SK-N-SH (cell line): ENCODE results near the gene NUDT22. TPM values are rescaled to one million over a fixed set of nuclear protein-coding genes. Genes with fewer than 3 reads are reported as not detected.

Experiments
- CTCF ChIA-PET: fragments of 300-600, 350-600 bp; formaldehyde crosslinking; extraction: SDS; loops from one replicate; lab custom pipeline; 2021; lab: Yijun Ruan, JAX
- POLR2A ChIA-PET: fragments of 350-600 bp; sonication (Branson Sonifier 250); formaldehyde crosslinking; extraction: SDS; loops from one replicate; lab custom pipeline; 2020; ENCODE audit warnings: antibody characterized with exemption, inconsistent platforms; lab: Yijun Ruan, JAX
- DNase-seq: peaks from one replicate; pipeline ENCODE4 v3.0.0; 2012
- H2AFZ ChIP-seq: fragments of 200-600 bp; sonication (generic); 2 replicates; pipeline ENCODE4 v1.8.1; 2016; ENCODE audit warnings: antibody characterized with exemption, mild to moderate bottlenecking, low read depth
- H3F3A ChIP-seq: fragments of 200-600 bp; sonication (generic); replicated peaks from 2 replicates; pipeline ENCODE3; 2016; ENCODE audit warnings: antibody characterized with exemption, mild to moderate bottlenecking; ENCODE audit not compliant: insufficient read depth
- H3K27ac ChIP-seq, 2 experiments: fragments of 200-500 bp in 1 of 2; fragments of 200-600 bp in 1 of 2; sonication (Bioruptor generic) in 1 of 2; sonication (generic), shearing (Covaris generic) in 1 of 2; 2 replicates each; pipeline versions ENCODE4 v1.5.1 to v1.6.1; 2014 to 2016; ENCODE audit warnings: low read depth in 2 of 2, inconsistent platforms in 1 of 2, low read length in 1 of 2, mild to moderate bottlenecking in 1 of 2, mixed read lengths in 1 of 2
- H3K27me3 ChIP-seq: fragments of 200-600 bp; sonication (generic), shearing (Covaris generic); 2 replicates; pipeline ENCODE4 v1.6.1; 2016; ENCODE audit warnings: mixed run types; ENCODE audit not compliant: insufficient read depth
- H3K36me3 ChIP-seq, 2 experiments: fragments of 200-500 bp in 1 of 2; fragments of 200-600 bp in 1 of 2; sonication (Bioruptor generic) in 1 of 2; sonication (generic) in 1 of 2; replicated peaks in 1 of 2; 2 replicates each; pipeline versions ENCODE3 to v1.5.1; 2014 to 2016; ENCODE audit warnings: low read length in 1 of 2, mild to moderate bottlenecking in 1 of 2; ENCODE audit not compliant: insufficient read depth in 2 of 2, control insufficient read depth in 1 of 2
- H3K4me1 ChIP-seq, 2 experiments: fragments of 200-500 bp in 1 of 2; fragments of 200-600 bp in 1 of 2; sonication (Bioruptor generic) in 1 of 2; sonication (generic), shearing (Covaris generic) in 1 of 2; 2 replicates each; pipeline versions ENCODE4 v1.5.1 to v1.6.1; 2014 to 2016; ENCODE audit warnings: low read depth in 1 of 2, low read length in 1 of 2, mixed run types in 1 of 2; ENCODE audit not compliant: insufficient read depth in 2 of 2, control insufficient read depth in 1 of 2
- H3K4me2 ChIP-seq: fragments of 200-600 bp; sonication (generic), shearing (Covaris generic); 2 replicates; pipeline ENCODE4 v1.6.1; 2017; ENCODE audit warnings: mixed run types
- H3K4me3 ChIP-seq, 2 experiments: fragments of 200-500 bp in 1 of 2; fragments of 200-600 bp in 1 of 2; sonication (Bioruptor generic) in 1 of 2; sonication (generic), shearing (Covaris generic) in 1 of 2; 2 replicates each; pipeline versions ENCODE4 v1.5.1 to v1.8.1; 2014 to 2016; ENCODE audit warnings: low read depth in 2 of 2, inconsistent platforms in 1 of 2, low read length in 1 of 2, mild to moderate bottlenecking in 1 of 2, mixed read lengths in 1 of 2, moderate library complexity in 1 of 2
- H3K79me2 ChIP-seq: fragments of 200-600 bp; sonication (generic); 2 replicates; pipeline ENCODE4 v1.8.1; 2017; ENCODE audit warnings: mild to moderate bottlenecking; ENCODE audit not compliant: insufficient read depth
- H3K9ac ChIP-seq: fragments of 200-600 bp; sonication (generic); 2 replicates; pipeline ENCODE4 v1.6.1; 2017; ENCODE audit warnings: mixed run types
- H3K9me2 ChIP-seq: fragments of 200-600 bp; sonication (generic); 2 replicates; pipeline ENCODE4 v1.6.1; 2017; ENCODE audit warnings: mixed run types
- H3K9me3 ChIP-seq: fragments of 200-600 bp; sonication (generic); 2 replicates; pipeline ENCODE4 v1.6.1; 2017; ENCODE audit warnings: mixed run types, mild to moderate bottlenecking, moderate library complexity
- H4K20me1 ChIP-seq: fragments of 200-600 bp; sonication (generic); 2 replicates; pipeline ENCODE4 v1.6.1; 2017; ENCODE audit warnings: mild to moderate bottlenecking, mixed run types; ENCODE audit not compliant: insufficient read depth
- CTCF ChIP-seq: fragments of 200-600 bp; sonication (generic); IDR thresholded peaks from 2 replicates; pipeline ENCODE4 v1.6.1; 2017; ENCODE audit warnings: antibody characterized with exemption, mild to moderate bottlenecking, moderate library complexity
- ELF1 ChIP-seq: IDR thresholded peaks from 2 replicates; pipeline ENCODE4 v1.4.0; 2012
- FOXJ3 ChIP-seq: sonication (generic); formaldehyde crosslinking; IDR thresholded peaks from 2 replicates; pipeline ENCODE4 v1.5.1; 2020; ENCODE audit warnings: mild to moderate bottlenecking, missing genetic modification reagents
- FOXM1 ChIP-seq: IDR thresholded peaks from 2 replicates; pipeline ENCODE4 v1.4.0; 2012; ENCODE audit warnings: low read depth, mild to moderate bottlenecking
- GABPA ChIP-seq: IDR thresholded peaks from 2 replicates; pipeline ENCODE4 v1.4.0; 2012; ENCODE audit warnings: low read depth, mild to moderate bottlenecking
- JUND ChIP-seq: IDR thresholded peaks from 2 replicates; pipeline ENCODE4 v1.4.0; 2012
- MXI1 ChIP-seq: IDR thresholded peaks from 2 replicates; pipeline ENCODE4 v1.6.1; 2012; ENCODE audit warnings: mild to moderate bottlenecking, low read depth, low read length, improper control_type of control experiment
- NFIC ChIP-seq: IDR thresholded peaks from 2 replicates; pipeline ENCODE4 v1.4.0; 2012; ENCODE audit warnings: borderline replicate concordance
- PBX3 ChIP-seq: IDR thresholded peaks from 2 replicates; pipeline ENCODE4; 2012
- TCF12 ChIP-seq: IDR thresholded peaks from 2 replicates; pipeline ENCODE4 v1.4.0; 2012
- USF1 ChIP-seq: IDR thresholded peaks from 2 replicates; pipeline ENCODE4 v1.4.0; 2012; ENCODE audit warnings: low read depth, borderline replicate concordance
- USF2 ChIP-seq: fragments of 150-350 bp; IDR thresholded peaks from 2 replicates; pipeline ENCODE4 v1.6.1; 2017; ENCODE audit warnings: antibody characterized with exemption, low read length, low read depth, borderline replicate concordance
- YY1 ChIP-seq: IDR thresholded peaks from 2 replicates; pipeline ENCODE4 v1.4.0; 2012; ENCODE audit warnings: low read depth, mild to moderate bottlenecking
- WGBS: methylation state at CpG from one replicate; pipeline ENCODE4 v1.1.6; 2017; ENCODE audit warnings: low lambda C conversion rate; 5-methylcytosine and 5-hydroxymethylcytosine counted together
- polyA plus RNA-seq, 3 experiments: library from polyadenylated mRNA; depleted of rRNA; stranded (reverse); fragments of >200 nt; gene quantifications; 2 replicates each; pipeline ENCODE4 v1.2.3, GENCODE V29; 2012

Gene NUDT22
- polyA plus RNA-seq, 1 of the 3 experiments (the other 2 are of a cell fraction): 72.7 TPM

GRCh38 chr11:64206457-64207255, 19.4 kb upstream of the NUDT22 start, which contains the start of gene FERMT3 (continued):
- no peak for TF ChIP-seq FOXM1
- TF ChIP-seq FOXJ3 (CRISPR knock-in tag): no peak

- no peaks in the 10 kb centered on the region; the same call in 1 of the 2 replicates for H3K79me2 ChIP-seq
- ChIA-PET CTCF (interaction anchor here (2.3 to 5.3 kb wide), 3 partner anchors 10 to 95 kb away, joined by 7 to 52 read pairs (median 50); partner anchors contain the start of genes CATSPERZ and STIP1), POLR2A (interaction anchor here (1.0 to 1.9 kb wide), 7 partner anchors 10 to 190 kb away, joined by 3 to 6 read pairs (median 3); partner anchors contain the start of genes NUDT22 and TRPT1)
- no peak overlapping the region for H3K4me3 ChIP-seq
- peaks cover 4 to 27% of the 10 kb centered on the region in 2 experiments; a peak in 3 of 4 replicates for H3K4me1 ChIP-seq
- WGBS: 58% methylated on average over 12 of the region's 30 CpGs
- no peaks in the 10 kb centered on the region for H3K9me2 ChIP-seq
- H3F3A ChIP-seq: peaks cover 22% of the 10 kb centered on the region
- H3K27me3 ChIP-seq: no peaks in the 10 kb centered on the region
- H3K4me2 ChIP-seq: peak overlapping the region; percentile 37; the same call in 1 of the 2 replicates
- H3K9ac ChIP-seq: no peak overlapping the region; the same call in 1 of the 2 replicates
- peak overlapping the region in 1 of 2 experiments; percentile 48; a peak in 3 of 4 replicates for H3K27ac ChIP-seq
- peak overlapping the region; percentile 59; the same call in 1 of the 2 replicates for H2AFZ ChIP-seq
- TF ChIP-seq CTCF (no peak), ELF1 (no peak), JUND (no peak), USF2 (no peak), YY1 (no peak), NFIC (no peak), MXI1 (no peak), FOXJ3 (CRISPR knock-in tag) (no peak), USF1 (no peak), TCF12 (no peak), GABPA (no peak; the same call in 1 of the 2 replicates), PBX3 (no peak)
- H3K9me3 ChIP-seq: no peaks in the 10 kb centered on the region
- peaks cover 9% of the 10 kb centered on the region for H4K20me1 ChIP-seq
- peak; percentile 41 for DNase-seq
- H3K36me3 ChIP-seq: peaks cover 14 to 28% of the 10 kb centered on the region in 2 experiments
Measured at GRCh38 chr11:64207256-64208085, 18.6 kb upstream of the NUDT22 start.
